Measurements from ENCODE around the gene SKI.

SKI gene

DNA sequence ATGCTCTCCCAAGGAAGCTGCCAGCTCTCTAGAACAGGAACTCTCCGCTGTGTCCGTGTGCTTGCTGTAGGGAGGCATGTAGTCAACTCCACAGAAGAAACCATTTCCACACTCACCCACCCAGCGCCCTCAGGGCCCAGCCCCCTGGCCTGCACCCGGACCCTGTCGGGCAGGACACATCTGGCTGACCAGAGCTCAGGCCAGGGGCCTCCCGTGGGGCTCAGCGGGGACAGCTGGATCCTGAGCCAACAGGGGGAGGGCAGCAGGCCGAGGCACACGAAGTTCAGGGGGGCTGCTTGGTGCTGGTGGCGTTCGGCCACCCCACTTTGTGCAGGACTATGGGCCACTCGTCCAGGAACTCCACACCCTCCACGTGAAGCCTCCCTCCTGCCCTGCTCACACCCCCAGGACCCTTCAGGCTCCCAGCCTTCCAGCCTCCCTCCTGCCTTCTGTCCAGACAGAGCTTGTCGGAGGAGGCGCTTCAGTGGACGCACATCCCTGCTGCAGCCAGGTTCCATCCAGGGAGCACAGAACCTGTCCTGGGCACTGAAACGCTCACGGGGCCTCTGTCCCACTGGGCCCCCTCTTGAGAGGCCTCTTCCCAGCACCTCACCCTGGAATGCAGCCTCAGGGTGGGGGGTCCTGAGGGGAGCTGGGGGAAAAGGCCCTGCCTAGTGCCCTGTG, 18.6 kb upstream of the SKI start:
- no peak for DNase-seq (ENCODE audit: low read depth in 2 of 2)

DNA sequence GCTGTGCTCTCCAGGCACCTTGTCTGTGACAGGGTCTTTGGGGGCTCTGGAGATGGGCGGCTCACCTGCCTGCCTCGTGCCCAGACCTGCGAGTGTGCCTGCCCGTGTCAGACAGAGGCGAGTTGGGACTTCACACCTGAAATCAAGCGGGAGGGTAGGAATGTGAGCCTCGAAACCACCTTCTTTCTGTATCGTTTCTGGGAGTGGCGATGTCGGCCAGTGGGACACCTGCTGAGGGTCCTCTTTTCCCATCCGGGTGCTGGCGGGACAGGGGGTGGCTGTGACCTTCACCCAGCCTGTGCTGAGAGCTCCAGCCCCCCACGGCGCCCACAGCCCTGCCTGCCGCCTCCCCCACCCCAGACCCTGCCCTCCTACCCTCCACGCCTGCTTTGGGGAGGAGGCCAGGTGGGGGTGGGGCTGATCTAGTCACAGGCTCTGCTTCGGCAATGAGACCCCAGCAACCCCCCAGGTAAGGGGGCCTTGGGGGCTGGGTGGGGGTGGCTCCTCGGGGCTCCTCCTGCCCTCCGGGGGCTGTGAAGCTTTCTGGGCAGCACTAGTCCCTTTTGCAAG, 17.9 kb upstream of the SKI start:
- no peak for DNase-seq (ENCODE audit: low read depth in 2 of 2)

- no peak for DNase-seq (ENCODE audit: low read depth in 2 of 2)
These were observed 17.3 kb upstream of the SKI start for GRCh38 chr1:2210786-2211185.

- no peak for DNase-seq (ENCODE audit: low read depth in 2 of 2)
These were observed 15.9 kb upstream of the SKI start for GRCh38 chr1:2212274-2212531.

- DNase-seq (ENCODE audit: low read depth in 2 of 2): peak in 1 of 2 donors; percentile 41
These were observed 15.3 kb upstream of the SKI start for GRCh38 chr1:2212532-2213491.

DNA sequence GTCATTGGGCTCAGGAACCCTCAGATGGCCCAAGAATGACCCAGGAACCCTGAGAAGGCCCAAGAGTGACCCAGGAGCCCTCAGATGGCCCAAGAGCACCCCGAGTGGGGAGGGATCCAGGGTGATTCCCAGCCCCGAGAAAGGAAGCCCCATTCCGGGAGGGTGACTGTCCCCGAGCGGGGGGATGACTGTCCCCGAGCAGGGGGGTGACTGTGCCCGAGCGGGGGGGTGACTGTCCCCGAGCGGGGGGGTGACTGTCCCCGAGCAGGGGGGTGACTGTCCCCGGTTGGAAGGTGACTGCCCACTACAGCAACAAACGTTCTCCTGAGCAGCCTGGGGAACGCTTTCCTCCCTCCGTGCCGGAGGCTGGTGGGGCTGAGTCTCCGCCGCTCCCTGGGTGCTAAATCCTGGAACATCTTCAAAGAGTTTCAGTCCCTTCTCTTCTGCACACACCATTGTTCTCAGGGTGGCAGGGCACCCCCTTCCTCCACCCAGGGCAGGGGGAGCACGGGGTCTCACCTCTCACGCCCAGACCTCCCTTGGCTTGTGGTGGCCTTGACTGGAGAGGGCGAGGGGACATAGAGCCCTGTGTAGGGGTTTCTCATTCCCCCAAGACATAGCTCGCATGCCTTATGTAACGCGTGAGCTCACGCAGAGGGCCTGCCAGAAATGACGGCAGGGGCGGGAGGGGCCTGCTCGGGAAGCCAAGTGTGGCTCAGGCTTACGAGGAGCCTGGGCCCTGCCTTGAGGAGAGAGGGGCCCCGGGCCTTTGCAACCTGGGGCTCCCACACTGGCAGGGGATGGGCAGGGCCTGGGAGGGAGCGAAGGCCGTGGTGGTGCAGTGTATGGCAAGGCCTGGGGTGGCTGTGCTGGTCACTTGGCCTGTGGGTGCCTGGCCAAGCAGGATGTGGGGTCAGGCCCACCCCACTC, 14.3 kb upstream of the SKI start:
- no peak for DNase-seq (ENCODE audit: low read depth in 2 of 2)

- no peak for DNase-seq (ENCODE audit: low read depth in 2 of 2)
These were observed 13.4 kb upstream of the SKI start for GRCh38 chr1:2214541-2215241.

GRCh38 chr1:2215329-2215728, 12.8 kb upstream of the SKI start:
- DNase-seq (ENCODE audit: low read depth in 2 of 2): no peak

- DNase-seq (ENCODE audit: low read depth in 2 of 2): no peak
These were observed 12.0 kb upstream of the SKI start for GRCh38 chr1:2215909-2216766.

- no peak for DNase-seq (ENCODE audit: low read depth in 2 of 2)
These were observed 11.4 kb upstream of the SKI start for GRCh38 chr1:2216767-2217058.

- no peak for DNase-seq (ENCODE audit: low read depth in 2 of 2)
These were observed 6.8 kb upstream of the SKI start for GRCh38 chr1:2221271-2221670.

DNA sequence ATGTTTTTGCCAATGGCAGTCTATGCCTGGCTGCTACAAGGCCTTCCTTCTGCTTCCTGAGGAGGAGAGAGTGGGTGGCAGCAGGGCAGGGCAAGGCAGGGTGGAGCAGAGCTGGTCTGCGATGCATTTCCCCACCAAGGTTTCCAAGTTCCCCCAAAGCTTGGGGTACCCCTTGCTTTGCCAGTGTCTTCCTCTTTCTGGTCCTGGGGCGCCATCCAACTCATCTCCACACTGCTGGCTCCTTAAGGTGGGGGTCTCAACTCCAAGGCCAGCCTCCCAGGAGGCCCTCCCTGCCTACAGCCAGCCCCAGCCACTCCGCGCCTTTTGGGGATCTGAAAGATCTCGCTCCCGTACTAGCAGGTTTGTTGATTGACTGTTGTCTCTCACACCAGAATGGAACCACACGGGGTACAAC, 3.9 kb upstream of the SKI start:
- no peak for DNase-seq (ENCODE audit: low read depth in 2 of 2)

DNA sequence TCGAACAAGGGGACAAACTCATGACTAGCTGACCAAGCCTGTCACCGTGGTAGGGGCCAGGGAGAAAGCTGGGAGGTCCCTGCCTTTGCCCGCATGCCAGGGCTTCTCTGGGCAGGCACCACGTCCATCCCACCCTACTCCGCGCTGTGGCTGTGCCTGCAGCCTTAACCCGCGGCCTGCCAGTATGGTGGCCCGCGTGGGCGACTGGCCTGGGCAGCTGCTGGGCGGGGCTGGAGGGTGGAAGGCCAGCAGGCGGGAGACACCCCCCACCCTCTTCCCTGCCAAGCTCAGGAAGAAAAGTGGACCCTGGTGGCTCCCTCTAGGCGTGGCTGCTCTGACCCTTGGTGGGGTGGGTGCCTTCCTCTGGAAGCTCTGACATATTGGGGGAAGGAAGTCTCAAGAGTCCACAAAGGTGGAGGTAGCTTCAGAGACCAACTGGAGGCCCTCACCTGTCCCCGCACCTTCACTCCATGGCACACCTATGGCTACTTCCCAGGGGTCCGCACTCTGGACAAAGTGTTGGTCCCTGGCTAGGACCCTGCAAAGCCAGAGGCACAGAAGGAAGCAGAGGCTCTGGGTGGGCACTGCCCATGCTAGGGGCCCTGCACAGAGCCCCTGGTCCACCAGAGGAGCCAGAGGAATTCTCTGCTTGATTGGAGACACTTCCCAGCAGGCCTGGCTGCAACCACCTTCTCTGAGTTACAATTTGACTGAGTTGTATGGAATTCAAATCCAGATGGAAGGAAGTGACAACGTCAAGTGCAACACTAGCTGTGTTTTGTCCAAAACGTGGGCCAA, 3.3 kb upstream of the SKI start:
- DNase-seq (ENCODE audit: low read depth in 2 of 2): no peak

GRCh38 chr1:2226525-2227345, 1.4 kb upstream of the SKI start:
- no peak for DNase-seq (ENCODE audit: low read depth in 2 of 2)

DNA sequence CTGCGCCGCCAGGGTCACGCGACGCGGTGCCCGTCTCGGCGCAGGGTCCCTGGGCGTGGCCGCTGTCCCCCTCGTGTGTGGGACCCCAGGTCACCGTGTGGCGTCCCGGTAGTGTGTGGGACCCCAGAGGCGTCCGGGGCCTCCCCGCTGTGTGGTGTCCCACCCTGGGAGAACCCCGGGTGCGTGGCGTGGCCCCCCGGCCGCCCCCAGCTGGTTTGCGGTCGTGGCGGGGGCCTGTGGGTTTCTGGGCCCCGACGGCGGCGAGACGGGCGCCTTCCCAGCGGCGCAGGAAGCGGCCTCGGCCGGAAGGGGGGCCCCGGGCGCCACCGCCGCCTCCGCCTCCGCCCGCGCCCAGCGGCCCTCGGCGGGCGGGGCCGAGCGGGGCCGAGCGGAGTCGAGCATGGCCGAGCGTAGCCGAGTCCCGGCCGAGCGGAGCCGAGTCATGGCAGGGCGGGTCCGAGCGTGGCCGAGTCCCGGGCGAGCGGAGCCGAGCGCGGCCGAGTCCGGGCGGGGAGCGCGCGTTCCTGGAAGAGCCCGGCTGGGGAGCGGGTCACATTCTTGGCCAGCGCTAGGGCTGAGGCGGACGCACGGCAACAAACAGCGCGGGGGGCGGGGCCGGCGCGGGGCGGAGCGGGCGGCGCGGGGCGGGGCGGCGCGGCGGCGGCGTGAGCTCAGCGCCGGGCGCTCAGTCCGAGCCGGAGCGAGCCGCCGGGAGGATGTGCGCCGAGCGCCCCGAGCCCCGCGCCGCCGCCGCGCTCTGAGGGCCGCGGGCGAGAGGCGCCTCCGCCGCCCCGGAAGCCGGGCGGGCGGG, 568 bp upstream of the SKI start:
- DNase-seq (ENCODE audit: low read depth in 2 of 2): peak; percentile 92 to 94

GRCh38 chr1:2228694-2229036, 546 bp downstream of the SKI start:
- DNase-seq (ENCODE audit: low read depth in 2 of 2): no peak

- DNase-seq (ENCODE audit: low read depth in 2 of 2): peak in 1 of 2 donors; percentile 49
These were observed 1.1 kb downstream of the SKI start for GRCh38 chr1:2229037-2229864.

Data from stimulated activated CD8-positive, alpha-beta memory T cell treated with anti-CD3 and anti-CD28 coated beads, Interleukin-2, amount 100 ng/mL, for 48 hours (primary cell).